HCT116 (cell line): Measurements from ENCODE around the gene LCE4A. TPM values are rescaled to one million over a fixed set of nuclear protein-coding genes. Genes with fewer than 3 reads are reported as not detected.

ENCODE experiments used
- ATAC-seq: fragments of 200-7000 bp; cut with Tn5 transposase; 2 replicates; pipeline ENCODE4 v1.9.1; 2020; ENCODE audit warnings: mild to moderate bottlenecking, moderate library complexity
- BruUV-seq: library from RNA; stranded (reverse); fragments of 400-500 nt; replicated peaks from 2 replicates; lab custom pipeline; 2021; lab: Mats Ljungman, UMichigan
- CTCF ChIA-PET: fragments of 300-600 bp; sonication (Branson Sonifier 250); formaldehyde crosslinking; loops from one replicate; lab custom pipeline; 2021; ENCODE audit warnings: antibody characterized with exemption; lab: Charles Lee
- POLR2A ChIA-PET: fragments of 300-600, 350-600 bp; sonication (Branson Sonifier 250); formaldehyde crosslinking; loops from one replicate; lab custom pipeline; 2021; ENCODE audit warnings: antibody characterized with exemption; lab: Charles Lee
- RAD21 ChIA-PET, 2 experiments: fragments of 300-600 bp; sonication (Branson Sonifier 250); formaldehyde crosslinking; loops; one replicate each; lab custom pipeline; 2023; ENCODE audit warnings: low total read pairs in 2 of 2; ENCODE audit not compliant: uncharacterized antibody in 2 of 2, unreplicated experiment in 2 of 2, low non-redundant PET in 1 of 2; lab: Charles Lee
- DNase-seq: peaks from one replicate; pipeline ENCODE4 v3.0.0-alpha.2; 2010; ENCODE audit warnings: low read depth, low spot score
- H2AFZ ChIP-seq: fragments of 200-600 bp; shearing (Covaris generic), sonication (generic); 2 replicates; pipeline ENCODE4 v1.6.1; 2017; ENCODE audit warnings: low read depth, mixed run types, mixed read lengths, antibody characterized with exemption, low read length; ENCODE audit not compliant: poor library complexity, severe bottlenecking
- H3K27ac ChIP-seq: 2 replicates; pipeline ENCODE4 v1.5.1; 2012; ENCODE audit warnings: low read depth, low read length
- H3K27me3 ChIP-seq: fragments of 200-600 bp; sonication (generic); 2 replicates; pipeline ENCODE4 v1.6.1; 2016; ENCODE audit warnings: mixed run types, low read length, mixed read lengths; ENCODE audit not compliant: insufficient read depth
- H3K36me3 ChIP-seq, 2 experiments: fragments of 200-500 bp in 1 of 2; fragments of 200-600 bp in 1 of 2; sonication (Bioruptor generic) in 1 of 2; sonication (generic) in 1 of 2; 2 replicates each; pipeline versions ENCODE4 v1.5.1 to v1.6.1; 2014 to 2016; ENCODE audit warnings: low read length in 2 of 2, inconsistent platforms in 1 of 2, mixed read lengths in 1 of 2, mixed run types in 1 of 2; ENCODE audit not compliant: insufficient read depth in 2 of 2, control insufficient read depth in 1 of 2
- H3K4me1 ChIP-seq, 2 experiments: fragments of 200-600 bp in 1 of 2; sonication (generic) in 1 of 2; 2 replicates each; pipeline versions ENCODE4 v1.5.1 to v1.6.1; 2012 to 2017; ENCODE audit warnings: low read length in 2 of 2, inconsistent platforms in 1 of 2, mild to moderate bottlenecking in 1 of 2, mixed read lengths in 1 of 2, mixed run types in 1 of 2, moderate library complexity in 1 of 2; ENCODE audit not compliant: insufficient read depth in 2 of 2, control insufficient read depth in 1 of 2
- H3K4me2 ChIP-seq: fragments of 200-600 bp; sonication (generic); 2 replicates; pipeline ENCODE4 v1.6.1; 2017; ENCODE audit warnings: mixed run types, low read length, mixed read lengths
- H3K4me3 ChIP-seq, 2 experiments: fragments of 200-600 bp in 1 of 2; sonication (generic) in 1 of 2; replicated peaks in 1 of 2; 2 replicates each; pipeline ENCODE4 v1.5.1; 2011 to 2016; ENCODE audit warnings: low read length in 2 of 2, control low read depth in 1 of 2, low read depth in 1 of 2, mild to moderate bottlenecking in 1 of 2, mixed read lengths in 1 of 2, mixed run types in 1 of 2
- H3K79me2 ChIP-seq: fragments of 200-600 bp; sonication (generic); 2 replicates; pipeline ENCODE4 v1.6.1; 2017; ENCODE audit warnings: mild to moderate bottlenecking, mixed run types, low read length, moderate library complexity, mixed read lengths; ENCODE audit not compliant: insufficient read depth
- H3K9ac ChIP-seq: fragments of 200-600 bp; sonication (generic); 2 replicates; pipeline ENCODE4 v1.6.1; 2016; ENCODE audit warnings: low read length, mixed read lengths
- H3K9me2 ChIP-seq: fragments of 200-600 bp; sonication (generic), shearing (Covaris generic); 2 replicates; pipeline ENCODE4 v1.6.1; 2017; ENCODE audit warnings: mixed run types, mild to moderate bottlenecking, moderate library complexity; ENCODE audit not compliant: insufficient read depth
- H3K9me3 ChIP-seq, 2 experiments: fragments of 200-500 bp in 1 of 2; fragments of 200-600 bp in 1 of 2; sonication (Bioruptor generic) in 1 of 2; sonication (generic) in 1 of 2; 2 replicates each; pipeline ENCODE4 v1.6.1; 2014 to 2017; ENCODE audit warnings: low read length in 2 of 2, mixed read lengths in 2 of 2, inconsistent platforms in 1 of 2, low read depth in 1 of 2, mild to moderate bottlenecking in 1 of 2, mixed run types in 1 of 2, moderate library complexity in 1 of 2; ENCODE audit not compliant: control insufficient read depth in 1 of 2, insufficient read depth in 1 of 2
- H4K20me1 ChIP-seq: fragments of 200-600 bp; sonication (generic), shearing (Covaris generic); 2 replicates; pipeline ENCODE4 v1.6.1; 2017; ENCODE audit warnings: mixed run types, mild to moderate bottlenecking, moderate library complexity; ENCODE audit not compliant: insufficient read depth
- ATF3 ChIP-seq: IDR thresholded peaks from 2 replicates; pipeline ENCODE4 v1.6.1; 2012
- CBX3 ChIP-seq: IDR thresholded peaks from 2 replicates; pipeline ENCODE4 v1.6.1; 2012; ENCODE audit warnings: low read depth
- CEBPB ChIP-seq: IDR thresholded peaks from 2 replicates; pipeline ENCODE4 v1.6.1; 2012; ENCODE audit warnings: low read depth
- ELF1 ChIP-seq: IDR thresholded peaks from 2 replicates; pipeline ENCODE4 v1.6.1; 2012; ENCODE audit warnings: low read depth, borderline replicate concordance
- EZH2phosphoT487 ChIP-seq: fragments of 200-600 bp; IDR thresholded peaks from 2 replicates; pipeline ENCODE4 v1.6.1; 2018; ENCODE audit warnings: antibody characterized with exemption, borderline replicate concordance
- JUND ChIP-seq: IDR thresholded peaks from 2 replicates; pipeline ENCODE4 v1.6.1; 2012
- POLR2A ChIP-seq: IDR thresholded peaks from 2 replicates; pipeline ENCODE4 v1.7.0; 2011; ENCODE audit warnings: borderline replicate concordance; ENCODE audit not compliant: insufficient read depth, insufficient read length; ENCODE audit errors: extremely low read depth
- SIN3A ChIP-seq: IDR thresholded peaks from 2 replicates; pipeline ENCODE4 v1.6.1; 2012; ENCODE audit warnings: low read depth
- SRF ChIP-seq: IDR thresholded peaks from 2 replicates; pipeline ENCODE4 v1.6.1; 2012; ENCODE audit warnings: low read depth
- TCF7L2 ChIP-seq: IDR thresholded peaks from 2 replicates; pipeline ENCODE4 v1.7.0; 2011; ENCODE audit warnings: borderline replicate concordance, inconsistent platforms; ENCODE audit not compliant: insufficient read depth, insufficient read length; ENCODE audit errors: extremely low read depth
- YY1 ChIP-seq: IDR thresholded peaks from 2 replicates; pipeline ENCODE4 v1.6.1; 2011; ENCODE audit warnings: low read length, low read depth, moderate library complexity, mild to moderate bottlenecking; ENCODE audit not compliant: insufficient replicate concordance; ENCODE audit errors: extremely low read depth
- ZFX ChIP-seq: fragments of 450-650 bp; IDR thresholded peaks from 2 replicates; pipeline ENCODE4 v1.6.1; 2017
- intact Hi-C: fragments of 100-400 bp; cut with micrococcal nuclease; formaldehyde crosslinking; loops from 2 replicates; pipeline ENCODE4 v1.10.0; 2022
- total RNA-seq: library from RNA; stranded (reverse); gene quantifications from one replicate; pipeline ENCODE4 v1.2.1, GENCODE V29; 2021; ENCODE audit not compliant: unreplicated experiment
- TF ChIP-seq, protein P1 (sequence below), 3 experiments: fragments of 200-600 bp in 1 of 3; sonication (generic) in 1 of 3; IDR thresholded peaks in 2 of 3; conservative IDR thresholded peaks in 1 of 3; 2 replicates each; pipeline ENCODE4 v1.5.1; 2012 to 2017; ENCODE audit warnings: low read depth in 2 of 3, low read length in 2 of 3, antibody characterized with exemption in 1 of 3, borderline replicate concordance in 1 of 3, control low read depth in 1 of 3, mild to moderate bottlenecking in 1 of 3, mixed read lengths in 1 of 3, mixed run types in 1 of 3, moderate library complexity in 1 of 3; ENCODE audit not compliant: insufficient read depth in 1 of 3

Gene LCE4A
- total RNA-seq, 1 experiment from 2014 or later: not detected

- H3K9me3 ChIP-seq: no peaks in the 10 kb centered on the region
- no peak for DNase-seq
- H3K4me3 ChIP-seq: no peak overlapping the region
- H3K79me2 ChIP-seq: no peaks in the 10 kb centered on the region
- no peaks in the 10 kb centered on the region for H3K4me1 ChIP-seq
- no peak overlapping the region for H2AFZ ChIP-seq
- no peaks in the 10 kb centered on the region for H3K9me2 ChIP-seq
- ChIA-PET POLR2A (interaction anchor here (0.5 kb wide), 1 partner anchor 717 kb away, joined by 3 read pairs; no protein-coding TSS in a partner anchor), CTCF (no interaction called here), RAD21 (no interaction called here)
- H4K20me1 ChIP-seq: no peaks in the 10 kb centered on the region
- no peak overlapping the region for H3K4me2 ChIP-seq
- TF ChIP-seq POLR2A: no peak
- no peak for TF ChIP-seq SIN3A
- TF ChIP-seq SRF: no peak
- TF ChIP-seq ZFX: no peak
- no peak for TF ChIP-seq EZH2phosphoT487
- TF ChIP-seq JUND: no peak
- TF ChIP-seq CBX3: no peak
- TF ChIP-seq CEBPB: no peak
- TF ChIP-seq ELF1: no peak
- TF ChIP-seq, protein P1, sequence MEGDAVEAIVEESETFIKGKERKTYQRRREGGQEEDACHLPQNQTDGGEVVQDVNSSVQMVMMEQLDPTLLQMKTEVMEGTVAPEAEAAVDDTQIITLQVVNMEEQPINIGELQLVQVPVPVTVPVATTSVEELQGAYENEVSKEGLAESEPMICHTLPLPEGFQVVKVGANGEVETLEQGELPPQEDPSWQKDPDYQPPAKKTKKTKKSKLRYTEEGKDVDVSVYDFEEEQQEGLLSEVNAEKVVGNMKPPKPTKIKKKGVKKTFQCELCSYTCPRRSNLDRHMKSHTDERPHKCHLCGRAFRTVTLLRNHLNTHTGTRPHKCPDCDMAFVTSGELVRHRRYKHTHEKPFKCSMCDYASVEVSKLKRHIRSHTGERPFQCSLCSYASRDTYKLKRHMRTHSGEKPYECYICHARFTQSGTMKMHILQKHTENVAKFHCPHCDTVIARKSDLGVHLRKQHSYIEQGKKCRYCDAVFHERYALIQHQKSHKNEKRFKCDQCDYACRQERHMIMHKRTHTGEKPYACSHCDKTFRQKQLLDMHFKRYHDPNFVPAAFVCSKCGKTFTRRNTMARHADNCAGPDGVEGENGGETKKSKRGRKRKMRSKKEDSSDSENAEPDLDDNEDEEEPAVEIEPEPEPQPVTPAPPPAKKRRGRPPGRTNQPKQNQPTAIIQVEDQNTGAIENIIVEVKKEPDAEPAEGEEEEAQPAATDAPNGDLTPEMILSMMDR (IDR thresholded peaks at IDR 0.05 in 2 of 3, conservative IDR thresholded peaks at IDR 0.05 in 1 of 3; ENCODE audit: borderline replicate concordance in 1 of 3, insufficient read depth in 1 of 3, low read depth in 2 of 3, low read length in 2 of 3): no peak
- no peak for TF ChIP-seq YY1
- no peak for TF ChIP-seq TCF7L2
- TF ChIP-seq ATF3: no peak
- ATAC-seq: no peak
- no TSS peak for BruUV-seq
- no peak overlapping the region for H3K9ac ChIP-seq
- H3K27me3 ChIP-seq: peaks cover 41% of the 10 kb centered on the region
- H3K27ac ChIP-seq: no peak overlapping the region
- intact Hi-C loops: no loop called here
- no peaks in the 10 kb centered on the region for H3K36me3 ChIP-seq
Observed at GRCh38 chr1:152752225-152752624, 44.3 kb downstream of the LCE4A start.
